ENCODE data around the gene SVIL. TPM values are rescaled to one million over a fixed set of nuclear protein-coding genes. Genes with fewer than 3 reads are reported as not detected.
A peak's percentile ranks its signal among the peaks of the same experiment; 100 is the strongest.

Gene SVIL
- total RNA-seq, 1 donor from 2014 or later, result 58.5 TPM

DNA sequence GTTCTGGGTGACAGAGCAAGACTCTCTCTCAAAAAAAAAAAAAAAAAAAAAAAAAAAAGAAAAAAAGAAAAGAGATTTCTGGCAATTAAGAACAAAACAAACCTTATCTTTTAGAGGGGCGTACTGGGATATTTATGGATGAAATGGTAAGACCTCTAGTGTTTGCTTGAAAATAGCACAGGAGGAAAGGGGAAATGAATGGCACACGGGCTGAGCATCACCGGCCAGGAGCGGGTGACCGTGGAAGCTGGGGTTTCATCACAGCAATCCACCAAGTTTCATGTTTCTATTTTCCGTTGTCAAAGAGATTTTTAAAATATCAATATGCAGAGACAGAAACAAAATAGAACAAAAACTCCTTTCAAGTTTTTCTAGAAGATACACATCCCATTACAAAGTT, 105.6 kb downstream of the SVIL start:
- H3K4me3 ChIP-seq (ENCODE audit: low read depth, low read length), result no peak overlapping the region
- no peak for DNase-seq (ENCODE audit: low read depth)
- TF ChIP-seq, protein P1, sequence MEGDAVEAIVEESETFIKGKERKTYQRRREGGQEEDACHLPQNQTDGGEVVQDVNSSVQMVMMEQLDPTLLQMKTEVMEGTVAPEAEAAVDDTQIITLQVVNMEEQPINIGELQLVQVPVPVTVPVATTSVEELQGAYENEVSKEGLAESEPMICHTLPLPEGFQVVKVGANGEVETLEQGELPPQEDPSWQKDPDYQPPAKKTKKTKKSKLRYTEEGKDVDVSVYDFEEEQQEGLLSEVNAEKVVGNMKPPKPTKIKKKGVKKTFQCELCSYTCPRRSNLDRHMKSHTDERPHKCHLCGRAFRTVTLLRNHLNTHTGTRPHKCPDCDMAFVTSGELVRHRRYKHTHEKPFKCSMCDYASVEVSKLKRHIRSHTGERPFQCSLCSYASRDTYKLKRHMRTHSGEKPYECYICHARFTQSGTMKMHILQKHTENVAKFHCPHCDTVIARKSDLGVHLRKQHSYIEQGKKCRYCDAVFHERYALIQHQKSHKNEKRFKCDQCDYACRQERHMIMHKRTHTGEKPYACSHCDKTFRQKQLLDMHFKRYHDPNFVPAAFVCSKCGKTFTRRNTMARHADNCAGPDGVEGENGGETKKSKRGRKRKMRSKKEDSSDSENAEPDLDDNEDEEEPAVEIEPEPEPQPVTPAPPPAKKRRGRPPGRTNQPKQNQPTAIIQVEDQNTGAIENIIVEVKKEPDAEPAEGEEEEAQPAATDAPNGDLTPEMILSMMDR (conservative IDR thresholded peaks at IDR 0.05; ENCODE audit: low read depth, low read length), result no peak

DNA sequence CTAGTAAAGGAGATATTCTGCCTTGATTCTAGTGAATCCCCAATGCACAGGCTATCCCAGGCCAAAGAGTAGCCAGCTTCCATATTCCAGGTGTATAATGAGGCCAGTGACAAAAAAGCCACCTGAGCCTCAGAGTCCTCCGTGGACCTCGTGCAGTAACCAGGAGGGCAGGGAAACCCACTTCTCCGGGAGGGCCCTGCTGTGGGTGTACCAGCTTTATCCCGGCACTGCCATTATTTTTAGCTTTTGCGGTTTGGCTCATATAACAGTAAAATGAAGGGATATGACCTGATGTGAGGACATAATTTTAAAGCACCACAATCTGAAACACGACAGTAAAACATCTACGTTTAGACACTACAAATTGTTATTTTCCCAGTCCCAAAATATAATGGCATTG, 109.0 kb downstream of the SVIL start:
- DNase-seq (ENCODE audit: low read depth), result no peak
- TF ChIP-seq, protein P1 (conservative IDR thresholded peaks at IDR 0.05; ENCODE audit: low read depth, low read length), result no peak

DNA sequence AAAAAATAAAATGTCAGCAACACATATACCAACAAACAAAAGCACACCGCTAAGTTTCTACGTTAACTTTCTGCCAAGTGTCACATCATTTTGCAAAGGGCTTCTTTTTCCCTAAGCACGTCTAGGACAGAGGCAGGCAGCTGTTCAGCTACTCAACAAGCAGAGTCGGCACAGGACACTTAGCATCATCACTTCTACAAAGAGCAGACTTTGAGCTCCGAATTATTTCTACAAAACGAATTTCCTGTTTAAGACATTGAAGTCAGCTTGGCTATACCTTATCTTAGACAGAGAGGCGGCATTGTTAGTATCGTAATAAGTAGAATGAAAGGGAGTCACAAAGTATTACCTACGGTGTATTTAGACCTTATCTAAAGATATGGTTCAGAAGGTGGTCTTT, 110.1 kb downstream of the SVIL start:
- no peak overlapping the region for H3K4me3 ChIP-seq (ENCODE audit: low read depth, low read length)
- TF ChIP-seq, protein P1 (conservative IDR thresholded peaks at IDR 0.05; ENCODE audit: low read depth, low read length), result no peak
- no peak for DNase-seq (ENCODE audit: low read depth)

More for the DNA sequence above, 109.0 kb downstream of the SVIL start:
- H3K4me3 ChIP-seq (ENCODE audit: low read depth, low read length), result no peak overlapping the region

DNA sequence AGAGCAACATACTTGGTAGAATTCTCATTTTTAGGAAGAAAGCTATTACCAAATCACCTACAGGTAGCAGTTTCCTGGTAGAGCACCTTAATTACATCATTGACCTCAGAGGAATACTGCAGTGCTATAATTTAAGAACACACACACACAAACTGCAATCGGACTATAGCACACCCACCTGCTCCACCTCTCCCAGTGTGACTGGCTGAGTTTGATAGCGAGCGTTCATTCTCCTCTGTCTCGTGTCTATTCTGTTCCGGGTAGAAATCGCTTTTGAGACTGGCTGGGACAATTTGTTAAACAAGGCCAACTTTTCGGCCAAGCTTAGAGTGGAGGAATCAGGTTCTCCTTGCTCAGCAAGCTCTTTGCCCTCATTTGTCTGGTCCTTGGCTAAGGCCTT, 110.5 kb downstream of the SVIL start:
- no peak for DNase-seq (ENCODE audit: low read depth)
- TF ChIP-seq, protein P1 (conservative IDR thresholded peaks at IDR 0.05; ENCODE audit: low read depth, low read length), result no peak

DNA sequence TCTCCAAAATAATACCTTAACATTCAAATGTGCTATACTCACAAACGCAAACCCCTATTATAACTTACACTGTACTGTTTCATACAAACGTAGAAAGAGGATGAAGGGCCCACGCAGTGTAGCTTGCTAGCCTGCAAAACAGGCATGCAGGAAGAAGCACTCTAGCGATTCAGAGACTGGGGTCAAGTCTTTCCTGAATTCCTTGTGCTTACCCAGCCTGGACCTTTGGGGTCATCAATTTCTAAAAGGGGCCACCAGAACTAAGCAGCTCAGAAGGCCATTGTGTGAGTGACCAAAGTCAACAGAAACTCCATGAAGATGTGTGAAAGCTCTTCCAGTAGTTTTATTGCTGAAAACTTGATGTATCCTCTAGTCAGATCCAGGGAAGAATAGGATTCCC, 111.9 kb downstream of the SVIL start:
- TF ChIP-seq, protein P1 (conservative IDR thresholded peaks at IDR 0.05; ENCODE audit: low read depth, low read length), result no peak
- DNase-seq (ENCODE audit: low read depth), result no peak
- H3K4me3 ChIP-seq (ENCODE audit: low read depth, low read length), result peak overlapping the region; percentile 44

More for the DNA sequence above, 110.5 kb downstream of the SVIL start:
- no peak overlapping the region for H3K4me3 ChIP-seq (ENCODE audit: low read depth, low read length)

DNA sequence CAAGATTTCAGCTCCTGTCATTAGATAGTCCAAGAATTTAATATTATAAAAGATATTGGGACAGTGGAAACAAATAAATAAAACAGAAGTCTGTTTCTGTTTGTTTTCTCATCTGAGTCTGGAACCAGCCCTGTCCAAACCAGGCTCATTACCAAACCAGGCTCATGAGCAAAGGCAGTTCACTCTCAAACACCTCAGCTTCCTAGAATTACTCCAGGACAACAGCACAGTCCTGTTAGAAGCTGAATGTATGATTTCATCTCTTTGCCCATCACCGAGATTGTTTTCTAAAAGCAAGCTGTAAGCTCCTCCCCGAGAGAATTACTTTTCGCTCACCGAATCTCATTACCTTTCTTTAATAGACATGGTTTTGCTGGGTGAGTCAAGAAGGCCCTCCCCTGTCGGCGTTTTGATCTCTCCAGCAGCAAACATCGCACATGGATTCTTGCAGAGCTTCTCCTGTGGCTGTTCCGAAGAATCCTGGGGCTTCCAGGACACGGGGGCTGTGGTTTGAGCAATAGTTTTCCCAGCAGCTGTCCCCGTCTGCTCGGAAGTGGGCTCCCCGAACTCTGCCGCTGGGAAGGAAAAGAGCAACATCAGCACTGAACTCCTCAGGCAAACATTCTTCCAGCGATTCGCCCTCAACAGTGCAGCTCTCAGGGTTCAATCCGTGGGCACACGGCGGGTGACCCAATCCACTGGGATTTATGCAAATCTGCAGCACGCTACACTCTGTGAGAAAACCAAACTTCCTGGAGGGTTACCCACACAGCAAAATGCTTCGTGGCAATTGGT, 112.5 kb downstream of the SVIL start:
- TF ChIP-seq, protein P1 (conservative IDR thresholded peaks at IDR 0.05; ENCODE audit: low read depth, low read length), result no peak
- peak overlapping the region; percentile 44 for H3K4me3 ChIP-seq (ENCODE audit: low read depth, low read length)
- no peak for DNase-seq (ENCODE audit: low read depth)

DNA sequence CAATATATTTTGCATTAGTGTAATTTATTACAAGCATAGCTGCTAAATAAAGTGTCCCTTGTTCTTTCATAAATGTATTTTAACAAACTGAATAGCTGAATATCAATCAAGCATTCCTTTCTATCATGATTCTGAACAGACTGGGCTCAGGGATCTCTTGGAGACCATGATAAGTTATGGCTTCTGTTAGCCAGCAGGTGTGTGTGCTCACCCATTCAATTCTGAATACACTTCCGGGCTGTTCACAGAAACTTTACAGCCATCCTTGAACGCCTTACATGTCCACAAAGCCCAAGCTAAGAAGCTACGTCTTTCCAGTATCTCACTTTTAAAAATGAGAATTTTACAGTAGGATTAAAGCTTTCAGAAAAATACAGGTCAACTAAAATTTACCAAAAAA, 115.1 kb downstream of the SVIL start:
- DNase-seq (ENCODE audit: low read depth), result no peak
- H3K4me3 ChIP-seq (ENCODE audit: low read depth, low read length), result no peak overlapping the region
- TF ChIP-seq, protein P1 (conservative IDR thresholded peaks at IDR 0.05; ENCODE audit: low read depth, low read length), result no peak

Measured in epithelial cell of proximal tubule (primary cell).